ENCODE results near the gene GIT1. TPM values are rescaled to one million over a fixed set of nuclear protein-coding genes. Genes with fewer than 3 reads are reported as not detected.
A peak's percentile ranks its signal among the peaks of the same experiment; 100 is the strongest.

Gene GIT1
- total RNA-seq, 1 experiment from 2014 or later, result 120 TPM

DNA sequence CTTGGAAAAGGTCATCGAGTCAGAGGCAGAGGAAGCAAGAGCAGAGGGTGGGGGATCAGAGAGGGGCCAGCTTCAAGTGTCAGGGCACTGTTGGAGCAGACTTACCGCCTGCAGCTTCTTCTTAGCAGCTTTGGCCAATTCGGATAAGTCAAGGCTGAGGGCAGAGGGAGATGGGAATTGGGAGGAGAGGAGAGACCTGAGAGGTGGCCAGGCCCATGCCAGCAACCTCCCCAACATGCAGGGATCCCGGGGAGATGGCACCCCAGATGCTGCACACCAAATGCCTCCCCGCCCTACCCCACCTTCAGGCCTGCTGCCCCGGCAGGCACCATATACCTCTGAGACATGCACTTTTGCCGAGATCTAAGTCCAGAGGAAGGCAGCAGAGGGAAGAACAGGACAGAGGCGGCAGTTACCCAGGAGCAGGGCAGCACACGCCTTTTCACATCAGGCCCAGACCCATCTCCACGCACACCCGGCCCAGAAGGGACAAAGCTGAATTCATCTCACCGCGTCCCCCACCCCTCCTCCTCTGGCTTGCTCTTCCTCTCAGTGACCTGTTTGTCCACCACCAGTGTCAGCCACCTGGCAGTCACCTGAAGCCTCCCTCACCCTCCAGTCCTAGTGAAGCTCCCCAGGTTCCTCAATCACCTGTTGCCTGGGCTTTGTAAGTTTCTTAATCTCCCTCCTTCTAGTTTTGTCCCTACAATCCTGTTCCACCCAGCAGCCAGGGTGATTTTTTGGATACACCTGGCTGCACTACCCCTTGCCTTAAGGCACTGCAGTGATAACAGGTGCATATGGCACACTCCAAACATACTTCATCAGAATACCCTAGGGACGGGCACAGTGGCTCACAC is 10.6 kb downstream of the GIT1 start:
- Histone ChIP-seq H3K9me3 (ENCODE audit: low read depth, low read length, poor library complexity, severe bottlenecking) (no peaks in the 10 kb centered on the region), H3K36me3 (ENCODE audit: insufficient read depth, low read length, poor library complexity, severe bottlenecking) (peaks cover 93% of the 10 kb centered on the region), H3K27me3 (replicated peaks; ENCODE audit: insufficient read depth, low read depth, low read length, poor library complexity) (no peaks in the 10 kb centered on the region), H3K4me3 (ENCODE audit: low read depth, low read length, poor library complexity, severe bottlenecking) (no peak overlapping the region), H3K4me1 (ENCODE audit: insufficient read depth, low read length, poor library complexity, severe bottlenecking) (peaks cover 4% of the 10 kb centered on the region), H3K27ac (ENCODE audit: low read depth, low read length, poor library complexity, severe bottlenecking) (no peak overlapping the region)
- intact Hi-C loops (cut with micrococcal nuclease; ENCODE audit: unreplicated experiment), result no loop called here
- BruUV-seq (replicated peaks), result no TSS peak
- TF ChIP-seq EZH2 (IDR thresholded peaks at IDR 0.05; ENCODE audit: borderline replicate concordance, low read depth, low read length, poor library complexity, severe bottlenecking), result no peak
- TF ChIP-seq, protein P1, sequence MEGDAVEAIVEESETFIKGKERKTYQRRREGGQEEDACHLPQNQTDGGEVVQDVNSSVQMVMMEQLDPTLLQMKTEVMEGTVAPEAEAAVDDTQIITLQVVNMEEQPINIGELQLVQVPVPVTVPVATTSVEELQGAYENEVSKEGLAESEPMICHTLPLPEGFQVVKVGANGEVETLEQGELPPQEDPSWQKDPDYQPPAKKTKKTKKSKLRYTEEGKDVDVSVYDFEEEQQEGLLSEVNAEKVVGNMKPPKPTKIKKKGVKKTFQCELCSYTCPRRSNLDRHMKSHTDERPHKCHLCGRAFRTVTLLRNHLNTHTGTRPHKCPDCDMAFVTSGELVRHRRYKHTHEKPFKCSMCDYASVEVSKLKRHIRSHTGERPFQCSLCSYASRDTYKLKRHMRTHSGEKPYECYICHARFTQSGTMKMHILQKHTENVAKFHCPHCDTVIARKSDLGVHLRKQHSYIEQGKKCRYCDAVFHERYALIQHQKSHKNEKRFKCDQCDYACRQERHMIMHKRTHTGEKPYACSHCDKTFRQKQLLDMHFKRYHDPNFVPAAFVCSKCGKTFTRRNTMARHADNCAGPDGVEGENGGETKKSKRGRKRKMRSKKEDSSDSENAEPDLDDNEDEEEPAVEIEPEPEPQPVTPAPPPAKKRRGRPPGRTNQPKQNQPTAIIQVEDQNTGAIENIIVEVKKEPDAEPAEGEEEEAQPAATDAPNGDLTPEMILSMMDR (conservative IDR thresholded peaks at IDR 0.05; ENCODE audit: low read depth, low read length), result no peak
- ChIA-PET CTCF (interaction anchor here (0.8 to 1.5 kb wide), 3 partner anchors 9 to 515 kb away, joined by 3 to 4 read pairs (median 3); no protein-coding TSS in a partner anchor), POLR2A (ENCODE audit: low non-redundant PET) (no interaction called here)
- no peak for DNase-seq (ENCODE audit: low spot score)

DNA sequence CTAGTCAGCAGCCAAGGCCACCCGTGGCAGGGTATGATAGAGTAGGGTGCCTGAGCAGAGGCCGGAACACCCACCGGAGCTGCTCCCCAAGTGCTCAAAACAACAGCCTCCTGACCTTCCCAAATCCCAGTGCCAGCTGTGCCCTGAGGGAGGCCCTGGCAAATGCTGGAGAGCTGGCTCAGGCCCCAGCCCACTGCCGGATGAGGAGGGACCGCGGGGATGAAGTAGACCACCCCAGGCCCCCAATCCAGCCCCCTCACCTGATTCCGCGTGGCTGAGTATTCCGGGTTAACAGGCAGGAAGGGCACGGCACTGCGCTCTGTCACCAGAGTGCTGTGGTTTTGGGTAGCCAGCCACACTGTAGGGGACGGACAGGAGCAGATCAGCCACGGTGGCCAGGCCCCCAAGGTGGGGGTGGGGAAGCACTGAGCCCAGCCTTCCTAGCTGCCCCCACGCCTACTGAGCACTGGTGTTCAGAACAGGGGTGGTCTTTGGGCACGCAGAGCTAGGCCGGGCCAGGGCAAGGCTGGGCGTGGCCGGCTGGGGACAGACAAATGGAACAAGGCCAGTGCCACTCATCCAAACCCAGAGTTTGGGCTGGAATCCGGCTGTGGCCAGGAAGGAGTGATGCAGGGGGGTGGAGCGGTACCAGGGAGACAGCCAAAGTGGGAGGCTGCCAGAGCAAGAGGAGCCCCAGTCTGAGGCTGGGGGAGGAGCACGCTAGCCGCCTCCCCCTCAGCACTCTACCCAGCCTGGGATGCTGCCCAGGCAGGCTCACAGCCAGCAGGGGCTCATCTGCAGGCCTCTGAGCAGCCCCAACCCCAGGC is 11.8 kb downstream of the GIT1 start:
- Histone ChIP-seq H3K36me3 (ENCODE audit: insufficient read depth, low read length, poor library complexity, severe bottlenecking) (peaks cover 91% of the 10 kb centered on the region), H3K4me1 (ENCODE audit: insufficient read depth, low read length, poor library complexity, severe bottlenecking) (peaks cover 16% of the 10 kb centered on the region), H3K27ac (ENCODE audit: low read depth, low read length, poor library complexity, severe bottlenecking) (no peak overlapping the region), H3K27me3 (replicated peaks; ENCODE audit: insufficient read depth, low read depth, low read length, poor library complexity) (no peaks in the 10 kb centered on the region), H3K9me3 (ENCODE audit: low read depth, low read length, poor library complexity, severe bottlenecking) (no peaks in the 10 kb centered on the region), H3K4me3 (ENCODE audit: low read depth, low read length, poor library complexity, severe bottlenecking) (no peak overlapping the region)
- POLR2A ChIA-PET (ENCODE audit: low non-redundant PET), result no interaction called here
- BruUV-seq (replicated peaks), result no TSS peak
- TF ChIP-seq, protein P1 (conservative IDR thresholded peaks at IDR 0.05; ENCODE audit: low read depth, low read length), result no peak
- TF ChIP-seq EZH2 (IDR thresholded peaks at IDR 0.05; ENCODE audit: borderline replicate concordance, low read depth, low read length, poor library complexity, severe bottlenecking), result no peak
- CTCF ChIA-PET, result interaction anchor here (0.8 kb wide), 1 partner anchor 11 kb away, joined by 3 read pairs; no protein-coding TSS in a partner anchor
- DNase-seq (ENCODE audit: low spot score), result peak; percentile 41
- intact Hi-C loops (cut with micrococcal nuclease; ENCODE audit: unreplicated experiment), result no loop called here

DNA sequence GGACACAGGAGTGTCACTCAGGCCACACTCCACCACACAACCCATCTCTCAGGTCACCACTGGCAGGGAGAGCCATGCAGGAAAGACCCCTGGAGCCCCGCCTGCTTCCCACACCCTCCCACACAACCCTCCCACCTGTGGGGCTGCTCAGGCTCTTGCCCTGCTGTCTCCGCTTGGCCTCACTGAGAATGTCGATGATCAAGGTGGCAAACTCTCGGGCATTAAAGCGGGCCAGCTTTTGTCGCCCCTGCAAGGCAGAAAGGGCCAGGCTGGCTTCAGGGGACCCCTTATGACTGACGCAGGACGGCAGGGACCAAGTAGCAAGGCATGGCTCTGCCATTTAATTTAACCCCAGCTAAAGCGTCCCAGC is 12.5 kb downstream of the GIT1 start:
- intact Hi-C loops (cut with micrococcal nuclease; ENCODE audit: unreplicated experiment), result no loop called here
- no peak for TF ChIP-seq EZH2 (IDR thresholded peaks at IDR 0.05; ENCODE audit: borderline replicate concordance, low read depth, low read length, poor library complexity, severe bottlenecking)
- TF ChIP-seq, protein P1 (conservative IDR thresholded peaks at IDR 0.05; ENCODE audit: low read depth, low read length), result no peak
- Histone ChIP-seq H3K27me3 (replicated peaks; ENCODE audit: insufficient read depth, low read depth, low read length, poor library complexity) (no peaks in the 10 kb centered on the region), H3K9me3 (ENCODE audit: low read depth, low read length, poor library complexity, severe bottlenecking) (no peaks in the 10 kb centered on the region), H3K4me3 (ENCODE audit: low read depth, low read length, poor library complexity, severe bottlenecking) (no peak overlapping the region), H3K27ac (ENCODE audit: low read depth, low read length, poor library complexity, severe bottlenecking) (no peak overlapping the region), H3K36me3 (ENCODE audit: insufficient read depth, low read length, poor library complexity, severe bottlenecking) (peaks cover 85% of the 10 kb centered on the region), H3K4me1 (ENCODE audit: insufficient read depth, low read length, poor library complexity, severe bottlenecking) (peaks cover 16% of the 10 kb centered on the region)
- DNase-seq (ENCODE audit: low spot score), result no peak
- POLR2A ChIA-PET (ENCODE audit: low non-redundant PET), result no interaction called here
- no TSS peak for BruUV-seq (replicated peaks)
- CTCF ChIA-PET, result no interaction called here

Data from A673 (cell line).